Smooth muscle cell (in vitro differentiated cells): ENCODE results near the gene CUX1. TPM values are rescaled to one million over a fixed set of nuclear protein-coding genes. Genes with fewer than 3 reads are reported as not detected.

Experiments
- DNase-seq: peaks from one replicate; lab custom pipeline; 2025; ENCODE audit not compliant: unreplicated experiment; lab: John Stamatoyannopoulos, UW
- H2AFZ ChIP-seq: fragments of 200-600 bp; sonication (generic); 2 replicates; pipeline ENCODE4 v1.6.0; 2016; ENCODE audit warnings: antibody characterized with exemption, low read depth, mild to moderate bottlenecking
- H3F3A ChIP-seq: fragments of 200-600 bp; sonication (generic); 2 replicates; pipeline ENCODE4 v1.6.0; 2017; ENCODE audit warnings: antibody characterized with exemption, low read depth
- H3K27ac ChIP-seq: fragments of 200-600 bp; sonication (generic); 2 replicates; pipeline ENCODE4 v1.5.1; 2016; ENCODE audit warnings: low read depth, mild to moderate bottlenecking
- H3K27me3 ChIP-seq: fragments of 200-600 bp; sonication (generic); 2 replicates; pipeline ENCODE4 v1.6.1; 2016; ENCODE audit warnings: low read depth, mild to moderate bottlenecking
- H3K36me3 ChIP-seq: fragments of 200-600 bp; sonication (generic); 2 replicates; pipeline ENCODE4 v1.5.1; 2016; ENCODE audit warnings: low read depth
- H3K4me1 ChIP-seq: fragments of 200-600 bp; sonication (generic); 2 replicates; pipeline ENCODE4 v1.5.1; 2016; ENCODE audit warnings: low read depth
- H3K4me2 ChIP-seq: fragments of 200-600 bp; sonication (generic); 2 replicates; pipeline ENCODE4 v1.6.0; 2016; ENCODE audit warnings: mild to moderate bottlenecking
- H3K4me3 ChIP-seq: fragments of 200-600 bp; sonication (generic); 2 replicates; pipeline ENCODE4 v1.5.1; 2016; ENCODE audit warnings: mild to moderate bottlenecking
- H3K79me2 ChIP-seq: fragments of 200-600 bp; sonication (generic); 2 replicates; pipeline ENCODE4 v1.6.0; 2016; ENCODE audit warnings: low read depth, mild to moderate bottlenecking
- H3K9ac ChIP-seq: fragments of 200-600 bp; sonication (generic); 2 replicates; pipeline ENCODE4 v1.6.0; 2016; ENCODE audit warnings: low read depth
- H3K9me3 ChIP-seq: fragments of 200-600 bp; sonication (generic); replicated peaks from 2 replicates; pipeline ENCODE4 v1.5.1; 2016; ENCODE audit warnings: low read depth
- H4K20me1 ChIP-seq: fragments of 200-600 bp; sonication (generic); 2 replicates; pipeline ENCODE4 v1.6.0; 2016; ENCODE audit warnings: low read depth
- CTCF ChIP-seq: fragments of 200-600 bp; sonication (generic); IDR thresholded peaks from 2 replicates; pipeline ENCODE4 v1.5.1; 2017; ENCODE audit warnings: borderline replicate concordance, mild to moderate bottlenecking, antibody characterized with exemption; ENCODE audit not compliant: insufficient read depth, poor library complexity, severe bottlenecking
- WGBS: methylation state at CpG from one replicate; pipeline ENCODE4 v1.1.7; 2016; ENCODE audit warnings: low lambda C conversion rate; 5-methylcytosine and 5-hydroxymethylcytosine counted together
- polyA plus RNA-seq: library from polyadenylated mRNA; unstranded; fragments of >200 nt; fragmentation: Nextera tagmentation; extraction: Ambion mirVana; gene quantifications from 2 replicates; pipeline ENCODE4 v1.2.1, GENCODE V29; 2016
- total RNA-seq: library from RNA; depleted of rRNA; stranded (reverse); fragments of >200 nt; gene quantifications from 2 replicates; pipeline ENCODE4 v1.2.3, GENCODE V29; 2014

Gene CUX1
- total and polyA plus RNA-seq, 2 experiments from 2014 or later: 56.3 to 78.4 TPM

GRCh38 chr7:102289057-102289456 is 471.6 kb downstream of the CUX1 start:
- H3K4me3 ChIP-seq: no peak overlapping the region
- no peak overlapping the region for H3K27ac ChIP-seq
- no peaks in the 10 kb centered on the region for H3K9me3 ChIP-seq
- H3F3A ChIP-seq: no peaks in the 10 kb centered on the region
- H3K4me1 ChIP-seq: peaks cover 17% of the 10 kb centered on the region
- H4K20me1 ChIP-seq: peaks cover 49% of the 10 kb centered on the region
- H3K79me2 ChIP-seq: no peaks in the 10 kb centered on the region
- no peak for DNase-seq
- no peaks in the 10 kb centered on the region for H3K27me3 ChIP-seq
- H3K36me3 ChIP-seq: no peaks in the 10 kb centered on the region
- 89% methylated on average over 9 of the region's 9 CpGs for WGBS
- no peak overlapping the region for H2AFZ ChIP-seq
- TF ChIP-seq CTCF: no peak
- no peak overlapping the region for H3K9ac ChIP-seq
- H3K4me2 ChIP-seq: no peak overlapping the region

GRCh38 chr7:102291056-102291915 is 473.9 kb downstream of the CUX1 start:
- no peak overlapping the region for H3K4me3 ChIP-seq
- TF ChIP-seq CTCF: no peak
- H3K9me3 ChIP-seq: no peaks in the 10 kb centered on the region
- H2AFZ ChIP-seq: no peak overlapping the region
- 80% methylated on average over 18 of the region's 18 CpGs for WGBS
- no peaks in the 10 kb centered on the region for H3K79me2 ChIP-seq
- H3K4me1 ChIP-seq: peaks cover 7% of the 10 kb centered on the region
- no peak overlapping the region for H3K4me2 ChIP-seq
- H3F3A ChIP-seq: no peaks in the 10 kb centered on the region
- DNase-seq: no peak
- no peak overlapping the region for H3K27ac ChIP-seq
- H4K20me1 ChIP-seq: peaks cover 54% of the 10 kb centered on the region
- no peak overlapping the region for H3K9ac ChIP-seq
- no peaks in the 10 kb centered on the region for H3K36me3 ChIP-seq
- no peaks in the 10 kb centered on the region for H3K27me3 ChIP-seq

GRCh38 chr7:102291916-102292267 is 474.5 kb downstream of the CUX1 start:
- H3K4me3 ChIP-seq: no peak overlapping the region
- H3K4me2 ChIP-seq: no peak overlapping the region
- peaks cover 56% of the 10 kb centered on the region for H4K20me1 ChIP-seq
- H3K27ac ChIP-seq: no peak overlapping the region
- no peaks in the 10 kb centered on the region for H3K79me2 ChIP-seq
- no peaks in the 10 kb centered on the region for H3K9me3 ChIP-seq
- peaks cover 7% of the 10 kb centered on the region for H3K4me1 ChIP-seq
- no peak overlapping the region for H2AFZ ChIP-seq
- TF ChIP-seq CTCF: no peak
- no peak for DNase-seq
- no peaks in the 10 kb centered on the region for H3F3A ChIP-seq
- H3K9ac ChIP-seq: no peak overlapping the region
- no peaks in the 10 kb centered on the region for H3K36me3 ChIP-seq
- no peaks in the 10 kb centered on the region for H3K27me3 ChIP-seq
- 93% methylated on average over 2 of the region's 2 CpGs for WGBS
